KBM-7 (cell line): Measurements from ENCODE around the gene C1QTNF1.

Experiments
- DNase-seq: peaks from one replicate; pipeline ENCODE4 v3.0.0-alpha.2; 2015
- in situ Hi-C: fragments of 300-500 bp; cut with MboI; formaldehyde crosslinking; loops from 2 replicates; pipeline ENCODE4 v1.14.3; 2020; ENCODE audit warnings: low sequenced_read_pairs, low pct_unique_long_range_greater_than_20kb, mixed read lengths

C1QTNF1 gene

DNA sequence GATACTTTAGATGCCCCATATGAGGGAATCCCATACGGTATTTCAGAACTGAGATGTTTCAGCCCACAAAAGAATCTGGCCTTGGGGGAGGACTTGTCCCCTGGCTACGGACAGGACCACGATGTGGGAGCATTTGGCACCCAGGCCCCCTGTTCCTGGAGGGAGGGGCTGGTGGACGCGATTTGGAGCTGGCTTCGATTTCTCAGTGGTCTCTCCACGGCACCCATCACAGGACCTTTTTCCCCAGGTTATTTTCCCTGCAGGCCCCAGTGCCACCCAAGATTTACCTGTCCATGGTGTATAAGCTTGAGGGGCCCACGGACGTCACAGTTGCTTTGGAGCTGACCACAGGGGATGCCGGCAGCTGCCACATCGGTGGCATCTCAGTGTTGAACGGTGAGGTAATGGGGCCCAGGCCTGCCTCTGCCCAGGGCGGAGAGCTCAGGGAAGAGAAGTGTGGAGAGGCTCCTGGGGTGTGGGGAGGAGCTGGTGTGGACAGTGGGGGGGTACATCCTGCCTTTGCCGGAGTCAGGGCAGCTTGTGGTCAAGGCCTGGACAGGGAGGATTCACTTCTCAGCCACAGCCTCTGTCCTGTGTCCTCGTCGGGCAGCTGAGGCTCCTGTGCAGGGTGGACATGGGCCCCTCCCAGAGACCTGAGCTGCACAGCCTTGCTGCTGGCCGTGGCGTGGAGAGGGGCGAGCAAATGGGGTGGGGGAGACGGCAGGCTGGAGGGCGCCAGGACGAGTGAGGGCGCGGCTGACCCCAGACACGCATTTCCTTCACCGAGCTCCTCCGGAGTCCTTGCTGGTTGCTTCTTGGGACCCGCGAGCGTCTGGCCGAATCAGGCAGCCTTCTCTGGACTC, 60.6 kb downstream of the C1QTNF1 start:
- no peak for DNase-seq
- in situ Hi-C loops = no loop called here

DNA sequence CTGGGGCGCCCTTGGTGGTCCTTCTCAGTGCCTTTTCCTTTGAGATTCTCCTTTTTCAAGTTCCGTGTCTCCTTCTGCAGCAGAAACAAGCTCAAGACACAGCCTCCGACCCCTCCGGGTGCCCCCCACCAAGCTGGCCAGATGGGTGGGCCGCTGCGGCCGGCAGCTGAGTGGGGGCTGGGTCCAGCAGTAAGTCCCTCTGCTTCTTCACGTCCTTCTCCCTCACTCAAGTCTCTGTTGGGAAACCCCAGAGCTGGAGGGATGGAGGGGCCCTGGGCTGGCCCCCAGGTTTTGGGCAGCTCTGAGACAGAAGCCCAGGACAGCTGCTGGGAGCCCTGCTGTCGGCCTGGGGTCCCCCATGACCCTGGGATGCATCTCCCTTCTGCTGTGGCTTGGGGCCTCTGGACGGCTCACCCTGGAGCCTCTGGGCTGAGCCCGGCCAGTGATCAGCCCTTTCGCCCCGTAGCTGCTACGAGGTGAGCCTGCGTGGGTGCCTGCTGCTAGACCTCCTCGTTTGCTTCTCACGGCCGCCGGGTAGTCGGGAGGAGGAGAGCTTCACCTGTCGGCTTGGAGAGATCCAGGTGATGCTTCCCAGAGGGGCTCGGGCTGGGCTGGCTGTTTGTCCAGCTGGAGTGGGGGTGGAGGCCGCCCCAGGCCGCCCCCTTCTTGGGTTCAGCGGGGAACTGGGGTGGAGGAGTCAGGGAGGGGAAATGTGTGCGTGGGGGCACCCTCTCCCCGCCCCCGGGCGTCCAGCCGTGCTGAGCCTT, 61.4 kb downstream of the C1QTNF1 start:
- DNase-seq = no peak
- in situ Hi-C loops = no loop called here

DNA sequence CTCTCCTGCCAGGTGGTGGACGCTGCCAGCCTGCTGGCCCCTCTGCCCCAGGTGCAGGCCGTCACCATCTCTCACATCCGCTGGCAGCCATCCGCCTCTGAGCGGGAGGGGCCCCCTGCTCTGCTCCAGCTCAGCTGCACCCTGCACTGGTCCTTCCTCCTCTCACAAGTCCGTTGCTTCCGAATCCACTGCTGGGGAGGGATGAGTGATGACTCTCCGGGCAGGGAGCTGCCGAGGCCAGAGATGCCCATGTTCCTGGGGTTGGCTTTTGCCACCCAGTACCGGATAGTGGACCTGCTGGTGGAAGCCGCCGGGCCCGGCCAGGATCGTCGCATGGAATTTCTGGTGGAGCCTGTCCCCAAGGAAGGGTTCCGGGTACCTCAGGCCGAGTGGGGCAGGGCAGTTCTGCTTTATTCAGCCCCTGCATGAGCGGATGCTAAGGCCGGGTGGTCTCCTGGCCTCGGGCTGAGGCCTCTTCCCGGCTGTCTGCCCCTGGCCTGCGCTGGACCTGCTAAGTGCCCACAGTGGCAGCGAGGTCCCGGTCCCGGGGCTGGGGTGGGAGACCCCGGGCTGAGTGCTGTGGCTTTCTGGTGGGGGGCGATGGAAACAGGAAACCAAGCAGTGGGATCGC, 62.1 kb downstream of the C1QTNF1 start:
- in situ Hi-C loops = no loop called here

DNA sequence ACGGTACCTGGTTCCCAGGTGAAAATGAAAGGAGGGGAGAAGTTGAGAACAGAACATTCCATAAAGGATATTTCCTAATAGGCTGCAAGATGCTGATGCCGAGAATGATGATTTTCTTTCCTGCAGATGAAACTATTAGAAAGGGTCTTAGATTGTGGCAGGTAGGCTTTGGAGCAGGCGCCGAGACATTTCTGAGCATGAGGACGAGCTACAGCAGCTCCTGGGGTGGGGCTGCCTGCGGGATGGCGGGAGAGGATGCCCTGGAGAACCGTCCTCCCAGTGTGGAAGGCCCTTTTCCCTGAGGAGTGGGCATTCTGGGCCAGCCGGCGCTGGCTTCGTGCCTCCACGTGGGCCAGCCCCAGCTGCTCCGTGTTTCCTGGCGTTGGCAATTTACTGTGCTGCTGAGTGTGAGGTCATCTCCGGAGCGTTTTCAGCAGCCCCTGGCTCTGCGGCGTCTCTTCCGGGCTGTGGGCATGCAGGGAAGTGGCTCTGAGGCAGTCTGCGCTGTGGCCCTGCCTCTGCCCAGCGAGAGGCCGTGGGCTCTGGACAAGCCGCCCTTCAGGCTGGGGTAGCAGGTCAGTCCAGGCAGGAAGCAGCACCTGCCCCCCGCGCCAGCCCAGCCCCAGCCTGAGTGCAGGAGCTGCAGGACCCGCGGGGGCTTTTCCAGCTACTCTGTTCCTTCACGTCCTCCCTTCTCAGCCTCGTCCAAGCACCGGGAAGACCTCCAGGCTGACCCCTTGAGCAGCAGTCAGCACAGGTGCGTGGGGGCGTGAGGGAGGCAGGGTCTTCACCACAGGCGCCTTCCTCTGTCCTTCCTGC, 62.8 kb downstream of the C1QTNF1 start:
- no peak for DNase-seq
- in situ Hi-C loops = no loop called here

More for the DNA sequence above, 62.1 kb downstream of the C1QTNF1 start:
- no peak for DNase-seq

DNA sequence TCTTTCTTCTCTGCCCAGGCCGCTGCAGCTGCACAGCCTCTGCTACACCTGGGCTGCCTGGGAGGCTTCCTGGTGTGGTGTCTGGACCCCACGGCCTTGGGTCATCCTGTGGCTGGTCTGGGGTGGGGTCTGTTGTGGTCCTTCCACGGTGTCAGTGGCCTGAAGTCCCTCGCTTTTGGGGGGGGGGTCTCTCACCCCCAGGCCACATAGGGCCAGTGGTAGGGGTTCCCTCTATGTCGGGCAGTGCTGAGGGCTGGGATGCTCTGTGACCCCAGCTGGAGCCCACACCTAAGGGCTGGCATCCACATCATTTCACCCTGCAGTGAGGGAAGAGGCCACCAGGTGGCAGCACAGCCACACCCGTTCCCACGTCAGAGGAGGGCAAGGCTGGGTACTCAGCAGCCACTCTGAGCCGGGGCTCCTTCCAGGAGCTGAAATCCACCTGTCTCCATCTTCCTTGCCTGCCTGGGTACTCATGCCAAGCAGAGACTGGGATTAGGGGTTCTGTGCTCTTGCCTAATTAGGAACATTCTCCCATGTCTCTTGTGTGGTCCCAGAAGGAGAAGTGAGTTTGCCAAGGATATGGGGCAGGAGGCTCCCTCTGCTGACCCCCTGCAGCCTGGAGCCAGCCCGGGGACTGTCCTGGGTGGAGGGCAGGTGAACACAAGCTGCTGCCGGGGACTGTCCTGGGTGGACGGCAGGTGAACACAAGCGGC, 63.6 kb downstream of the C1QTNF1 start:
- in situ Hi-C loops = no loop called here
- DNase-seq = peak; percentile 74

DNA sequence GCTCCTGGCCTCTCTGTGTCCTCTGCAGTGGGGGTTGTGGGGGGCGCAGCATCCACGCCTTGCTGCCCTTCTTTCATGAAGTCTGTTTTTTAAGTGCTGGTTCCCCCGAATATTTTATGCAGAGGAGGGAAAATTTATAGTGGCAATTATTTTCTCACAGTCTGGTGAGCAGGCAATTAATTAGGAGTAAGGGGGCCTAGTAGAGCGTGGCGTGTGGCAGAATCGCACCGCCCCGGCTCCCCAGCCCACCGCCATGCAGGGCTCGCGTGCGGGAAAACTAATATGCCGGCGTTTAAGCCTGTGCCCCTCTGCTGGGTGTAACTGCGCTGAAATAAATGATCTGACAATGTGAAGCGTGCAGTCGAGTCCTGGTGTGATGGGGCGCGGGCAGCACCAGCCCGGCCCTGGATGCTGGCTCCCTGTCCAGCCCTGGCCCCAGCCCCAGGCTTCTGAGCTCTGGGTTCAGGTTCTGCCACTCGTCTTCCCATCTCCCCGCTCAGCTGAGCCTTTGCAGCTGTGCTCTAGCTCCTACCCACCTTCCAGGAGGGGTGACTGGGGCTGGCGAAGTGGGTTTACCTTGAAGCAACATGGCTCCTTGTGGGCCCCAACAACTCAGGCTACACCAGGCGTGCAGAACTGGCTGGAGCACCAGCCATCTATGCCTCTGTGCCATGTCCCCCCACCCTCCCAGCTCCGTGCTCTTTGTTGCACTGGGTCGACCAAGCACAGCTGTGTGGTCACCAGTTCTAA, 64.5 kb downstream of the C1QTNF1 start:
- DNase-seq = no peak
- in situ Hi-C loops = no loop called here

DNA sequence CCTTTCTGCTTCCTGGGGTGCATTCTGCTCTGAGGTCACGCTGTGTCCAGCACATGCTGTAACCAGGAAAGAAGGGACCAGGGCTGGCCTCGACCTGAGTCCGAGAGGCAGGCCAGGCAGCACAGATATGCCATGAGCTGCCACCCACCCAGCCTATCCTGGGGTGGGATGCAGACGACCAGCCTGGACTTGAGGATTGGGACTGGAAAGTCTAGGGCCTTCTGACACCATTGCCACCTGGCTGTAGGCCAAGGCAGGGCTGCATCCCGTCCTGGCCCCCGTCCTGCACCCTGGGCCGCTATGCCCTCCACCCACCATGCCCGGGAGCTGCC, 65.0 kb downstream of the C1QTNF1 start:
- DNase-seq = no peak
- in situ Hi-C loops = no loop called here

DNA sequence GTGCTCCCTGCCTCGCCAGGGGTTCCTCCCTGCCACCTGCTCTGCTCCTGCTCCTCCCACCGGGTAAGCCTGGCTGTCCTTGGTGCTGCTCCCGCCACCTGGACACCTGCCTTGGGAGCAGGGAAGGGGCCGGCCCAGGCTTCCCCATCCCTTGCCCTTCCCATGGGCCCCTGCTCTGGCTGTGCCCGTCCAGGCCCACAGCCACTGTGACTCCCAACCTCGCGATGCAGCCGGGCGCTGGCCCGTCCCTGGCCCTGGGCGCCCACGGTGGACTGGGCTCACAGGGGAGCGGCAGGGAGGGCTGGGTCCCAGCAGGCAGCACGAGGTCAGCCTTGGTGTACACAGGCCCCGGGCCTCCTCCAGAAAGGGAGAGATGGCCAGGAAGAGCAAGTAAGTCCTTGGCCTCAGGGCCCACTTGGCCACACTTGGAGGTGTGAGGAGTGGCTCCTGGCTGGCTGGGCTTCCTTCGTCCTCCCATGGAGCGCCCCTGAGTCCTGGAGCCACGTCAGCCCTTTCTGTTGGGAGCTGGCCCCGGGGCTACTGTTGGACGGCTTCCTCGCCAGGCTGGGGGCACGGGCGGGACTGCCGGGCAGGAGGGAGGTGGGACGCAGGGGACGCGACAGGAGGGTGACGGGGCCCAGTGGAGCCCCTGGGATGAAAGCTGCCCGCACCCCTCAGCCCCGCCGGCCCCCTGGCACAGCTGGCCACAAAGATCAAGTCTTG, 65.9 kb downstream of the C1QTNF1 start:
- DNase-seq = no peak
- in situ Hi-C loops = no loop called here

DNA sequence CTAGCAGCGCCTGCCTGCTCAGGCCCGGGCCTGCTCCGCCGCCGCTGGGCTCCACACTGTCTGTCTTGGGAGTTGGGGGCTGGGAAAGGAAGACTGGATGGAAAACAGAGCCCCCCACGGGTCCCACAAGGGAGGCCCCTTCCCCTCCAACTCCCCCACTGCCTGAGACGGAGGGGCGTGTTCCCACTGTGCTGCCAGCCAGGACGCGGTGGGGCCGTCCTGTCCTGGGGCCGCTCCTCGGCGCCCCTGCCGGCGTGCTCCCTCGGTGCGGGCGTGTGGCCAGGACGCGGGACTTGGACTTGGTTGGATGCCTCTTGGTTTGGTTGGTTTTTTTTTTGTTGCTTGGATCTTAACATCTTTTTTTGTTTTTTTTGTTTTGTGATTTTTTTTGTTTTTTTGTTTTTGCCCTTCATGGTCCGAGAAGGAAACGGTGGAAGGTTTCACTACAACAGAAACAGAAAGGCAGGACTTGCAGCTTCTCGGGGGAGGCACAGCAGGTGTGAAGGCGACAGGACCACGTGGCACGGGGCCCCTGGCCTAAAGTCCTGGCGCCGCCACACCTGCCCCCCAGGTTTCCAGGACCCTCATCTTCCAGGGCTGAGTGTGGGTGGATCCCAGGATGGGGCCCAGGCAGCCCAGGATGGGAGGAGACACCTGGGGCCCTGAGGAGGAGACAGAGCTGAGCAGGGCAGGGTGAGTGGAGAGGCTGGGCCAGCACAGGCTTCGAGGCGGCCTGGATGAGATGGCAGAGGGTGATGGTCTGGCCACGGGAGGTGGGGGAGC, 66.7 kb downstream of the C1QTNF1 start:
- no peak for DNase-seq
- in situ Hi-C loops = no loop called here

DNA sequence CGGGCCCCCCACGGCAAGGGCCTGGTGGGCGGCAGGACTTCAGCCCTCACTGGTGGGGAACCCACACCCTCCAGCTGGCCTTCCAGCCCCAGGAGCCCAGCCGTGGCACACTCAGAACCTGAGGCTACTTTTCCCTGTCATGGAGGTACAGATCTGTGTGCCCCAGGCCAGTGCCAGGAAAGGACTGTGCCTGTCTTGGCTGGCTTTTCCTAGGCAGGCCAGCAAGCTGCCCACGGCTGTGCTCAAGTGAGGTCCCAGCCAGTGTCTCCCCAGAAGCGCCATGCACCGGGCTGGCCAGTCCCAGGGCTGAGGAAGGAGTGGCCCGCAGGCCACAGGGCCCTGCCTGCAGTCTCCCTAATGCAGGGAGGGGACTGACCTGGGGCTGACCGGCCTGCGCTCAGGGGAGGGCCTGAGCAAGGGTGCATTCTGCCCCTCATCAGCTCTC, 67.3 kb downstream of the C1QTNF1 start:
- in situ Hi-C loops = no loop called here
- no peak for DNase-seq

DNA sequence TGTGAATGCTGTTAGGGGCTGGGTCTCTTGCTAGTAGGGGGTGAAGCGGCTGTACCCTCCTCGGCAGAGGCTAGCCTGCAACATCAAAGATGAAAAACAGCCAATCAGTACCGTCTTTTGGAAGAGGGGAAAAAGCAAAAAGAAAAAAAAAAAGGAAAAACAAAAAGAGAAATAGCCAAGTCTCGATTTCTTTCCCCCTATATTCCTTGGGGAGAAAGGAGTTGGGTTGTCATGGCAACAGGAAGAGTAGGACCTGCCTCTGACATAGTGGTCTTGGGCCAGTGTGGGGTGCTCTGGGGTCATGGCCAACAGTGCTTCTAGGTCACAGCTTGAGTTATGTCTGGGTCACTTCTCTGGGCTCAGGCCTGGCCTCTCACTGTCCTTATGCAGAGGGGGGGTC, 68.6 kb downstream of the C1QTNF1 start:
- no peak for DNase-seq
- in situ Hi-C loops = no loop called here

DNA sequence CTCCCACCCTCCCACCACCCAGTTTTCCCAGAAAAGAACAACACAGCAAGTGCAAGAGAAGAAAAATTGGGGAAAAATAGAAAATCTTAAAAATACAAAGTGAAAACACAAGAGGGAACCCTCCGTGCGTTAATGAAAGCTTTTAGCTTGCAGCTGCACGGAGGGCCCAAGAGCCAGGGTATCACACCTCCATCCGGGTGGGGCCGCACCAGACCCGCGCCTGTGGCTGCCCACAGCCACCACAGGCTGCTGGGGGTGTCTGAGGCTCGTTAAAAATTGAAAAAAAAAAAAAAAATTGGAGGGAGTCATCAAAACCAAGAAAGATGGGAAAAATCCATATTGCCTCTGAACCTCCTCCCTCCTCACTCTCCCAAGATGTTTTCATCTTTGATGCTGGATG, 69.3 kb downstream of the C1QTNF1 start:
- in situ Hi-C loops = no loop called here
- DNase-seq = no peak

DNA sequence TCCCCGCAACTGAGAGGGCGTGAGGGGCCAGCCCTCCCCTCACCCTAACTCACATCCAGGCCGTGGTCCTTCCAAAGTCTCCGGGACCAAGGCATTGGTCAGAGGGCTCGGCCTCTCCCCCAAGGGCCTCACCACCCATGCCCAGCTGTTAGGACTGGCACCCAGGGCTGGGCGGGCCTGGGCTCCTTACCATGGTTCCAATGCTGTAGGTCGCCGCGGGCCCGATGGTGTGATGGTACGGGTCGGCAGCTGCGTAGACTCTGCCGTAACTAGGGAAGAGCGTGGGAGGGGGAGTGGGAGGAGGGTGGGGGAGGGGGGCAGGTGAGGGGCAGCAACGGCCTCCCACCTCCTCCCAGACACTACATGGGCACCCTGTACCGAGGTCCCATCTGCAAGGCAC, 70.3 kb downstream of the C1QTNF1 start:
- DNase-seq = no peak
- in situ Hi-C loops = no loop called here

DNA sequence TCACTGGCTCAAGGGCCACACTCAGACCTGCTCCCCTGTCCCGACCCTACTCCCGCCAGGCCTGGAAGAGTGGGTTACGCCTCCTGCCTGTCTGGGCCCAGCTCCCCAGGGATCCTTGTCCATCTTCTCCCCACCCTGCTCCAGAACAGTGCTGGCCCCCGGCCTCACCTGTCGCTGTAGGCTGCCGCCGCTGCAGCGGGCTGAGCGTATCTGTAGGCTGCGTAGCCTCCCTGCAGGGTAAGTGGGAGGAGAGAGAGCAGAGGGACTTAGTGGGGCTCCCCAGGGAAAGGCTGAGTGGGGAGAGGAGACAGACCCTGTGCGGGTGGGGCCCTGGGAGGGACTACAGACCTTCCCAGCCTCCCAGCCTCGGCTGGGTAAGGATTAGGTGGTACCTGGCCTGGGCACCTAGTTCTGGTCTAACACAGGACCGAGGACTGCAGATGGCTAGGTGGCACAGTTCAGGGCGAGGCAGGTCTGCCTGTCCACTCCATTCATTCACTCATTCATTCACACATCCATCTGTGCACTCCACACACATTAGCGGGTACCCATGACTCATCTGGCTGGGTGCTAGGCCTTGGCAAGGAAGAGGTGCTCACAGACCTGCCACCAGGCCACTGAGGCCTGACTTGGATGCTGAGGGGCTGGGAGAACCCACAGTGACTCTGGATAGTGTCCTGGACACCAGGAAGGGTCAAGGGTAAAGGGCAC, 71.5 kb downstream of the C1QTNF1 start:
- in situ Hi-C loops = no loop called here
- DNase-seq = no peak

DNA sequence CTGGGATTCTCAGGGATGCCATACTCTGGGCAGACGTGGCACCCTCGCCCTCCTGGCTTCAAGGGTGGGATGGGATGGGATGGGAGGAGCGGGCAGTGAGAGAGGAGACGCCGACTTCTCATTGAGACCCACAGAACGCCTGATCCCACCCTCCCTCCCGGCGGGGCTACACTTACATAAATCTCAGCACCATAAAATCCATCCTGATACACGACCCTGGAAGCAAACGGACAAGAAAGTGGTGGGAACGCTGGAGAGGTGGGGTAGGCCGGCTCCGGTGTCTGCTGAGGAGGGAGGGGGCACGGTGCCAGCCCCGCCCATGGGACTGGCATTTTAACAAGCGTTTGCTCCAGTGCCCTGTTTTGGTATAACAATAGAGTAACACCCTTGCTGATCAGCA, 72.5 kb downstream of the C1QTNF1 start:
- DNase-seq = no peak
- in situ Hi-C loops = no loop called here
